T-helper 1 cell treated with Interleukin-12 subunit alpha and Interleukin-12 subunit beta and Interleukin-4 antibody, amounts not matched to agents 30 μg/mL and 1 μg/mL, for 36 hours (primary cell): ENCODE measurements around the gene AFF2.

Experiments
- H3K27ac Mint-ChIP-seq: one replicate; pipeline ENCODE4 v1.8.0; 2021; ENCODE audit warnings: mild to moderate bottlenecking, mixed read lengths
- H3K27me3 Mint-ChIP-seq: one replicate; pipeline ENCODE4 v1.8.0; 2021; ENCODE audit warnings: low read depth, mixed read lengths
- H3K36me3 Mint-ChIP-seq: one replicate; pipeline ENCODE4 v1.8.0; 2021; ENCODE audit warnings: low read depth, mixed read lengths
- H3K4me1 Mint-ChIP-seq: one replicate; pipeline ENCODE4 v1.8.0; 2021; ENCODE audit warnings: low read depth, mixed read lengths
- H3K4me3 Mint-ChIP-seq: one replicate; pipeline ENCODE4 v1.8.0; 2021; ENCODE audit warnings: mild to moderate bottlenecking, moderate library complexity, mixed read lengths
- H3K9me3 Mint-ChIP-seq: one replicate; pipeline ENCODE4 v1.8.0; 2021; ENCODE audit warnings: mixed read lengths

Gene AFF2

GRCh38 chrX:148808833-148809232, 308.4 kb downstream of the AFF2 start:
- Mint-ChIP-seq H3K4me1 (no peaks in the 10 kb centered on the region), H3K27me3 (no peaks in the 10 kb centered on the region), H3K36me3 (no peaks in the 10 kb centered on the region), H3K9me3 (no peaks in the 10 kb centered on the region), H3K27ac (no peak overlapping the region), H3K4me3 (no peak overlapping the region)

- no peak overlapping the region for H3K27ac Mint-ChIP-seq
- no peaks in the 10 kb centered on the region for H3K4me1 Mint-ChIP-seq
- H3K9me3 Mint-ChIP-seq: no peaks in the 10 kb centered on the region
These were observed 310.8 kb downstream of the AFF2 start for GRCh38 chrX:148811236-148811635.

GRCh38 chrX:148813422-148813821, 313.0 kb downstream of the AFF2 start:
- Mint-ChIP-seq H3K36me3 (no peaks in the 10 kb centered on the region), H3K4me1 (no peaks in the 10 kb centered on the region), H3K9me3 (no peaks in the 10 kb centered on the region), H3K4me3 (no peak overlapping the region), H3K27me3 (no peaks in the 10 kb centered on the region), H3K27ac (no peak overlapping the region)

More at GRCh38 chrX:148811236-148811635, 310.8 kb downstream of the AFF2 start:
- Mint-ChIP-seq H3K27me3 (no peaks in the 10 kb centered on the region), H3K36me3 (no peaks in the 10 kb centered on the region), H3K4me3 (no peak overlapping the region)

GRCh38 chrX:148813967-148814366, 313.6 kb downstream of the AFF2 start:
- Mint-ChIP-seq H3K36me3 (no peaks in the 10 kb centered on the region), H3K4me3 (no peak overlapping the region), H3K27ac (no peak overlapping the region), H3K27me3 (no peaks in the 10 kb centered on the region), H3K9me3 (no peaks in the 10 kb centered on the region), H3K4me1 (no peaks in the 10 kb centered on the region)

GRCh38 chrX:148815218-148815961, 315.0 kb downstream of the AFF2 start:
- Mint-ChIP-seq H3K36me3 (no peaks in the 10 kb centered on the region), H3K27ac (no peak overlapping the region), H3K4me3 (no peak overlapping the region), H3K4me1 (no peaks in the 10 kb centered on the region), H3K27me3 (no peaks in the 10 kb centered on the region), H3K9me3 (no peaks in the 10 kb centered on the region)

- Mint-ChIP-seq H3K27me3 (no peaks in the 10 kb centered on the region), H3K4me3 (no peak overlapping the region), H3K9me3 (no peaks in the 10 kb centered on the region), H3K27ac (no peak overlapping the region), H3K36me3 (no peaks in the 10 kb centered on the region), H3K4me1 (no peaks in the 10 kb centered on the region)
These were observed 323.6 kb downstream of the AFF2 start for GRCh38 chrX:148823986-148824385.

- no peaks in the 10 kb centered on the region for H3K4me1 Mint-ChIP-seq
- H3K4me3 Mint-ChIP-seq: no peak overlapping the region
- H3K27me3 Mint-ChIP-seq: no peaks in the 10 kb centered on the region
- H3K9me3 Mint-ChIP-seq: no peaks in the 10 kb centered on the region
- no peak overlapping the region for H3K27ac Mint-ChIP-seq
- H3K36me3 Mint-ChIP-seq: no peaks in the 10 kb centered on the region
These were observed 325.3 kb downstream of the AFF2 start for GRCh38 chrX:148825696-148826095.

- H3K4me1 Mint-ChIP-seq: no peaks in the 10 kb centered on the region
- no peaks in the 10 kb centered on the region for H3K9me3 Mint-ChIP-seq
- no peaks in the 10 kb centered on the region for H3K36me3 Mint-ChIP-seq
- H3K27me3 Mint-ChIP-seq: no peaks in the 10 kb centered on the region
- H3K4me3 Mint-ChIP-seq: no peak overlapping the region
- no peak overlapping the region for H3K27ac Mint-ChIP-seq
These were observed 336.3 kb downstream of the AFF2 start for GRCh38 chrX:148836741-148837140.

GRCh38 chrX:148850631-148851030, 350.2 kb downstream of the AFF2 start:
- H3K27me3 Mint-ChIP-seq: no peaks in the 10 kb centered on the region
- no peaks in the 10 kb centered on the region for H3K4me1 Mint-ChIP-seq
- no peaks in the 10 kb centered on the region for H3K9me3 Mint-ChIP-seq
- H3K4me3 Mint-ChIP-seq: no peak overlapping the region
- H3K36me3 Mint-ChIP-seq: no peaks in the 10 kb centered on the region
- no peak overlapping the region for H3K27ac Mint-ChIP-seq

GRCh38 chrX:148854306-148854705, 353.9 kb downstream of the AFF2 start:
- no peaks in the 10 kb centered on the region for H3K36me3 Mint-ChIP-seq
- H3K27me3 Mint-ChIP-seq: no peaks in the 10 kb centered on the region
- H3K4me3 Mint-ChIP-seq: no peak overlapping the region
- no peaks in the 10 kb centered on the region for H3K4me1 Mint-ChIP-seq
- H3K27ac Mint-ChIP-seq: no peak overlapping the region
- H3K9me3 Mint-ChIP-seq: no peaks in the 10 kb centered on the region

GRCh38 chrX:148856505-148856904, 356.1 kb downstream of the AFF2 start:
- Mint-ChIP-seq H3K36me3 (no peaks in the 10 kb centered on the region), H3K4me3 (no peak overlapping the region), H3K27ac (no peak overlapping the region), H3K9me3 (no peaks in the 10 kb centered on the region), H3K4me1 (no peaks in the 10 kb centered on the region), H3K27me3 (no peaks in the 10 kb centered on the region)

- Mint-ChIP-seq H3K27ac (no peak overlapping the region), H3K36me3 (no peaks in the 10 kb centered on the region), H3K4me3 (no peak overlapping the region), H3K27me3 (no peaks in the 10 kb centered on the region), H3K4me1 (no peaks in the 10 kb centered on the region), H3K9me3 (no peaks in the 10 kb centered on the region)
These were observed 365.1 kb downstream of the AFF2 start for GRCh38 chrX:148865277-148866210.

- Mint-ChIP-seq H3K27ac (no peak overlapping the region), H3K27me3 (no peaks in the 10 kb centered on the region), H3K4me3 (no peak overlapping the region), H3K9me3 (no peaks in the 10 kb centered on the region), H3K4me1 (no peaks in the 10 kb centered on the region), H3K36me3 (no peaks in the 10 kb centered on the region)
These were observed 367.2 kb downstream of the AFF2 start for GRCh38 chrX:148867596-148867995.

- H3K4me1 Mint-ChIP-seq: no peaks in the 10 kb centered on the region
- no peak overlapping the region for H3K4me3 Mint-ChIP-seq
- H3K9me3 Mint-ChIP-seq: no peaks in the 10 kb centered on the region
- no peaks in the 10 kb centered on the region for H3K27me3 Mint-ChIP-seq
- no peak overlapping the region for H3K27ac Mint-ChIP-seq
- H3K36me3 Mint-ChIP-seq: no peaks in the 10 kb centered on the region
These were observed 371.2 kb downstream of the AFF2 start for GRCh38 chrX:148871422-148872160.
